GM19324 (cell line): ENCODE results near the gene CHAF1A.

ENCODE experiments used
- ATAC-seq: cut with Tn5 transposase; IDR thresholded peaks from one replicate; pipeline ENCODE4 v1.9.1; 2021; ENCODE audit warnings: mild to moderate bottlenecking, moderate library complexity; ENCODE audit not compliant: unreplicated experiment, low FRiP score

CHAF1A gene

DNA sequence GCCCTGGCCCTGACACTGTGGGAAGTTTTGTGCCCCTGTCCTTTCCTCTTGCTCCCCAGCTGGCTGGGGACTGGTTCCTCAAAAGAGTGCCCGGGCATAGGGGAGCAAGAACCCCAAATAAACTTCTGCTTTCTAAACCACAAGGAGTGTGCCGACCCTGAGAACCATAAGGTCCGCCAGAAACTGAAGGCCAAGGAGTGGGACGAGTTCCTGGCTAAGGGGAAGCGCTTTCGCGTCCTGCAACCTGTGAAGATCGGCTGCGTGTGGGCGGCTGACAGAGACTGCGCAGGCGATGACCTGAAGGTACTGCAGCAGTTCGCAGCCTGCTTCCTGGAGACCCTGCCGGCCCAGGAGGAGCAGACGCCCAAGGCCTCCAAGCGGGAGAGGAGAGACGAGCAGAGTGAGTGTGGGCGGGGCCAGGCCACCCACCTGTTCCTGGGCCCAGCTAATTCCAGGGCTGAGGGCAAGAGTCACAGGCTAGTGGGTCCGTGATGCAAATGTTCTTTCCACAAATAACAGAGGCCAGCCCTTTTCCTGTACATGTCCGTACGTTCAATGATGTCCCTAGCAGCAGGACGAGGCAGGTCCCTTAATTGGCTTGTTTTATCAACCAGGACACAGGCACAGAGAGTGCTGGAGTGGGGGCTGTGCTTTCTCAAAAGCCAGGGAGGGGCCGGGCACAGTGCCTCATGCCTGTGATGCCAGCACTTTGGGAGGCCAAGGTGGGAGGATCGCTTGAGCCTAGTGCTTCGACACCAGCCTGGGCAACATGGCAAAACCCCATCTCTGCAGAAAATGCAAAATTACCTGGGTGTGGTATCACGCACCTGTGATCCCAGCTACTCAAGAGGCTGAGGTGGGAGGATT is 29.6 kb downstream of the CHAF1A start:
- ATAC-seq = no peak

DNA sequence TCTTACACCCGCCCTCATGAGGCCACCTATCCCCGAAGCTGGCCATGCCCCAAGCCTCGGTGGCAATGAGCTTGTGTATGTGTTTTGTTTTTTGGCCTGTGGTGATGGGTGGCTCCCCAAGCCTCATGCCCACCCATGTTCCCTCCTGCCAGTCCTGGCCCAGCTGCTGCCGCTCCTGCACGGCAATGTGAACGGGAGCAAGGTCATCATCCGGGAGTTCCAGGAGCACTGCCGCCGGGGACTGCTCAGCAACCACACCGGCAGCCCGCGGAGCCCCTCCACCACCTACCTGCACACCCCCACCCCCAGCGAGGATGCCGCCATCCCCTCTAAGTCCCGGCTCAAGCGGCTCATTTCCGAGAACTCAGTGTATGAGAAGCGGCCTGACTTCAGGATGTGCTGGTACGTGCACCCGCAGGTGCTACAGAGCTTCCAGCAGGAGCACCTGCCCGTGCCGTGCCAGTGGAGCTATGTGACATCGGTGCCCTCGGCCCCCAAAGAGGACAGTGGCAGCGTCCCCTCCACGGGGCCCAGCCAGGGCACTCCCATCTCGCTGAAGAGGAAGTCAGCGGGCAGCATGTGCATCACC is 30.6 kb downstream of the CHAF1A start:
- ATAC-seq = no peak

DNA sequence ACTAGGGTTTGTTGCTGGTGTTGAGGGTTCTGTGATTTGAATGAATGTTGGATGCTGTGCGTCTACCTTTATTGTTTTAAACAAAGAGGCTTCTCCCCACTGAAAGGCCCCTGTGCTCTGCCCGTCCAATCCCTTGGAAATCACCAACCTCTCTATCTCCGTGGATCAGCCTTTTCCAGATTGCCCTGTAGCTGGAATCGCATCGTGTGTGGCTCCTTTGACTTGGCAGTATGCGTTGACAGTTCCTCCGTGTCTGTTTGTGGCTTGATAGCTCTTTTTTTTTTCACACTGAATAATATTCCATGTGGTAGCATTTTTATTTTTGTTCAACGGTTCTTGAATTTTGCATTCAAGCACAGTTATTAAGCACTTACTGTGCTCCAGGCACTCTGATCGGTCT is 32.0 kb downstream of the CHAF1A start:
- ATAC-seq = no peak

GRCh38 chr19:4436231-4436630 is 33.8 kb downstream of the CHAF1A start:
- ATAC-seq = no peak

- no peak for ATAC-seq
These were observed 34.7 kb downstream of the CHAF1A start for GRCh38 chr19:4437103-4437502.

DNA sequence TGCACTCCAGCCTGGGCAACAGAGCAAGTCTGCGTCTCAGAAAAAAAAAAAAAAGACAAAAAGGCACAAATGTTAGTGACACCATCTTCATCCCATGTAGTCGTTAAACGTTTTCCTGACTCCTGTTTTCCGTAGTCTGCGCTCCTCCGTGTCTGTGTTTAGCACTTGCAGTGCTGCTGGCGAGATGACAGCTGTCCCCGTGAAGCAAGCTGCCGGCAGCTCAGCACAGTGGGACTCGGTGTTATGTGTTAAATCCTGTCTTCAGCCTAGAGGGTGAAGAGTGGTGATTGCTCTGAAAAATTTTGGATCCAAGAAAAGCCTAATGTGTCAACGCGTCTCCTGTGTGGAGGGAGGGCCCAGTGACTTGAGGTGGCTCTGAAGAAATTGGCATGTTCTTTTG is 36.8 kb downstream of the CHAF1A start:
- ATAC-seq = no peak

DNA sequence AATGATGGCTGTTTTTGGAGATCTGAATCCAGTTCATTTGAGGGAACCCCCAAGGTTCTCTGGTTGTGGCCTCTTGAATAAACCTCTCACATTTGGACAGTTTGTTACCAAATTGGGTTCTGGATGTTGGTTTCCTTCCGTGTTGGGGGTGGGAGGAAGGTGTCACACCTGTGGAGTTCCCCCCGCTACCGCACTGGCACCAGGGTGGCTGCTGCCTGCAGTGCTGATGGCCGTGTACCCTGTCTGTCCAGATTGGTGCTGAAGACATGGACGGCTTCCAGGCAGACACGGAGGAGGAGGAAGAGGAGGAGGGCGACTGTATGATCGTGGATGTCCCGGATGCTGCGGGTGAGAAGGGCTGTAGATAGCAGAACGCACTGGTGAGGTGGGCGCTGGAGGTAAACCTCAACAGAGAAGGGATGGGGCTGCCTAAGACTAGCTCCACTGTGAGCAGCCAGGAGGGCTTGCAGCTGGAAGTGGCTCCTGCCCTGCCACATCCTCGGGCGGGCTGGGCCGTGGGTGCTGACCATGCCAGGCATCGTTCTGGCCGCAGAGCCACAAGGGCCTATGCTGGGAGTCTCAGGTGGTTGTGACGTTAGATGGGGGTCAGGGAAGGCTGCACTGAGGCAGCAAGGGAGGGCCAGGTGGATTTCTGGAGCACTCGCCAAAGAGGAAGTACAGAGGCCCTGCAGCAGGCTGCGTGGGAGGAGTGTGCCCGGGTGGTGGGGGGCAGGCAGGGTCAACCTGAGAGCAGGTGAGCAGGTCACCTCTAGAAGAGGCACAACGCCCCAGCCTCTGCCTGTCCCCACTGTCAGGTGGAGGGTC is 39.8 kb downstream of the CHAF1A start:
- ATAC-seq = no peak

- no peak for ATAC-seq
These were observed 40.3 kb downstream of the CHAF1A start for GRCh38 chr19:4442819-4443146.

DNA sequence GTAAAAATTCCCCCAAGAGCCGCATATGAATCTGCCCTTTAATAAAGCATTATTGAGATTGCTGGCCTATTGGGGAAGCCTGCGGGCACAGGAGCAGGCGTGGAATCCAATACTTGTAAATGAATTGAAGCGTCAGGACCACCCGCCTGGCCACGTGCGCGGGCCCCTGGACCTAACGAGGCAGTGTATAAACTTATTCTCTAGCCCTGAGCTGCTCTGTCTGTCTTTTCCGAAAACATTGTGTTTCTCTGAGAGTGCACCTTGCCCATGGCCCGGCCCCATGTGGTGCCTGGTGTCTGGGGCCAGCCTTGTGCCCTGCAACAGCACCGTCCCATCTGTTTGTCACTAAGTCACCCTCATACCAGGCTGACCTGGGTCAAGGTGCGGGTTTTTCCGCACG is 40.7 kb downstream of the CHAF1A start:
- no peak for ATAC-seq

DNA sequence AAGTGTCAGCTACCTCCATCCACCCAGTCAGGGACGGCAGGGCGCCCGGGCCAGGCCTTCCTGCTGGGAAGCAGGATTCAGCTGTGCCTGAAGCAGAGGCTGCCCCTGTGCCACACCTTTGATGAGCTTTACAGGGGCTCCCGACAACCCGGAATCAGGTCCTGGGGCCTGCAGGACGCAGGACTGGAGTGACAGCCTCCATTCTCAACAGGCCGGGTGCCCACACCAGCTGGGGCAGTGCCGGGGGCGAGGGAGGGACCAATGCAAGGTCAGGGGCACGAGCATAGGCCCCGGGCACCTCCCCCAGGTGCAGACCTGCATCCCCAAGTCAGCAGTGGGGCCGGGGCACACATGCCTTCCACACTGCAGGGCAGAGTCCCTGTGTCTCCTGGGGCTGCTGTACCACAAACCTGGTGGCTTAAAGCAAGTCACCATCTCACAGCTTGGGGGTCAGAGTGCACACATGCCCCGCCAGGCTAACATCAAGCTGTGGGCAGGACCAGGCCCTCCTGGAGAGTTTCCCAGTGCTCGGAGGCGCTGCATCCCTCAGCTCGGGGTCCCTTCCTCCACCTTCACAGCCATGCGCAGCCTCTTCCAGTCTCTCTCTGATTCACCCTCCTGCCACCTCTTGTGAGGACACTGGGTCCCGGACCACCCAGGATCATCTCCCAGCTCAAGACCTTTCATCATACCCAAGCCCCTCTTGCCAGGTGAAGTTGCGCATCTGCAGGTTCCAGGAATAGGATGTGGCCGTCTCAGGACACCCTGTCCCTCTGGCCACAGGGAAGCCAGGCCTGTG is 41.7 kb downstream of the CHAF1A start:
- ATAC-seq = no peak

DNA sequence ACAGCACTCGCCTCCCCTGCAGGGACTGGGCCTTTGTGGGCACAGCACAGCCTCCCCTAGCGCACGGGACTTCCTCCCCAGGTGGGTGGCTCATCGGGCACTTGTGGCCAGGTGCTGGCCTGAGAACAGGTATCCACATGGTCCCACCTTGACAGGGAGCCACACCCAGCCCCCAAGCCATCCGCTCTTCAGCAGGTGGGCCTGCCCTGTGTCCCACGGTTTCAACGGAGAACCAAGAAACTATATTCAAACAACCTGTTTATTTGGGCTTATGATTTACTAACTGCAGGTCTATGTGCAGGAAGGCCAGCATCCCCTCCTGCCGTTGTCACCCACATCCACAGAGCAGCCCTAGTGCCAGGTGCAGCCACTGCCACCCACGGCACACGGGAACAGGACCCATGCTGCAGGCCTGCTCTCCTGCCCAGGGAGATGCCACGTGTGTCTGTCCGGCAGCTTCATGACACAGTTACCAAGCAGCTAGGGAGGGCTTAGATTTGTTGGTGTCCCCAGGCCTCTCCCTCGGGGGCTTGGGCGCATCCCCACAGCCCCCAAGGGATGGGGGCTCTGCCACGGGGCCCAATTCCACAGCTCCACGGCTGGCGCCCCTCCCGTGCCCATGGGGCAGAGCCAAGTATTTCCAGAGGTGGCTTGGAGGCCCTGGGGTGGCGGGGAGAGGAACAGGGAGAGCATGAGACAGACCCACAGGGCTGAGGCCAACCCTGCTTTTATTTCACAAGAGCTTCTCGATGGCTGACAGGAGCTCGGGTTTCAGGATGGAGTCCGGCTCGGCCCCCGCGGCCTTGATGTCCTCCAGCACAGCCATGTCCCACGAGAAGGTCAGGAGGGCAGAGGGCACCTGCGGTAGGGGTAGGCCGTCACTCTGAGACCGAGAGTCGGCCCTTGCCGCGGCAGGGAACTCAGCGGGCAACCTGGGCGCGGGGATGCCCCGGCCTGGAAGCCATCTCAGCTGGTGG is 42.6 kb downstream of the CHAF1A start:
- ATAC-seq = no peak

GRCh38 chr19:4445963-4446703 is 43.7 kb downstream of the CHAF1A start:
- ATAC-seq = no peak

- ATAC-seq = no peak
These were observed 44.3 kb downstream of the CHAF1A start for GRCh38 chr19:4446704-4447200.

- ATAC-seq = no peak
These were observed 45.1 kb downstream of the CHAF1A start for GRCh38 chr19:4447327-4448146.

DNA sequence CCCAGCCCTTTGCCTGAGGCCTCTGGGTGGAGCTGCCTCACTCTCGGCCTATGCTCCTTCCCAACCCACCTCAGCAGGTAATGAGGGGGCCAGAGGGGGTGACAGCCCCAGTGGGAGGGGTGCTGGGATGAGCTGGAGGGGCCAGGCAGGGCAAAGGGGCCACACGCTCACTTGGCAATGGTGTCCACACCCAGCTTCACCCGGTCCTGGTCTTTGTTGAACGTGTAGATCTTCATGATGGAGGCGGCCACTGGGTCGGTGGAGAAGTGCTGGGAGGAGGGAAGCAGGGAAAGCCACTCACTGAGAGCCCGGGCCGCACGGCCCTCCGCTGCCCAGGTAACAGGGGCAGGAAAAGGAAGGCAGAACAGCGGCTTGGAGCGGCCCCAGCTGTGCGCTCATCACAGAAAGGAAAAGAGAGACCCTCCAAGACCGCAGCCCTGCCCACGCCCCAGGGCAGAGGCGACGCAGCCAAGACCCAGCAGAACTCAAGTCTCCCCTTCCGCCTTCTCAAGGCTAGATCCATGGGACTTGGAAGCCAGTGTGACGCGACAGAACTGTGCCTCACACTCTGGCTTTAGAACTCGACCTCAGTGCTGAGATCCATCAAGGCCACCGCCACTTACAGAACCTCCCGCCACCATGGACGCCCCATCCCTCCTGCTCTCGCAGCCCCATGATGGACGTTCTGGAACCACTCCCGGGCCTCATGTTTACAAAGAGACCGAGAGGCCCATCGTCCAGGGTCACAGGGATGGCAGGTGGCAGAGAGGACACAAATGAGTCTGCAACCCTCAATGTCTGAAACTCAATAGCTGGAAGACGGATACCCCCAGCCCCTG is 45.9 kb downstream of the CHAF1A start:
- ATAC-seq = no peak

- no peak for ATAC-seq
These were observed 46.7 kb downstream of the CHAF1A start for GRCh38 chr19:4449022-4449638.

- no peak for ATAC-seq
These were observed 47.2 kb downstream of the CHAF1A start for GRCh38 chr19:4449639-4450028.
